CD14-positive monocyte (primary cell): Measurements from ENCODE around the gene MMD2. TPM values are rescaled to one million over a fixed set of nuclear protein-coding genes. Genes with fewer than 3 reads are reported as not detected.

ENCODE experiments used
- DNase-seq, 3 donors: peaks; one replicate each; pipeline ENCODE4 v3.0.0-alpha.2; 2011 to 2022
- H2AFZ ChIP-seq: 2 replicates; pipeline ENCODE4 v1.6.0; 2012; ENCODE audit warnings: mild to moderate bottlenecking, low read depth, low read length, inconsistent platforms; ENCODE audit not compliant: insufficient read depth, poor library complexity, severe bottlenecking
- H3K27ac ChIP-seq, 2 donors: 1 replicate in 1 of 2; 2 replicates in 1 of 2; pipeline ENCODE4 v1.5.1; 2012 to 2013; ENCODE audit warnings: low read length in 2 of 2, control low read depth in 1 of 2, inconsistent platforms in 1 of 2, low read depth in 1 of 2, mild to moderate bottlenecking in 1 of 2
- H3K27me3 ChIP-seq, 2 donors: one replicate each; pipeline versions ENCODE4 v1.6.0 to v1.6.1; 2011 to 2013; ENCODE audit warnings: low read length in 2 of 2; ENCODE audit not compliant: control insufficient read depth in 2 of 2, insufficient read depth in 2 of 2
- H3K36me3 ChIP-seq, 2 donors: replicated peaks in 1 of 2; 1 replicate in 1 of 2; 2 replicates in 1 of 2; pipeline versions ENCODE4 v1.5.1 to v1.6.1; 2012 to 2013; ENCODE audit warnings: low read length in 2 of 2, control low read depth in 1 of 2, inconsistent platforms in 1 of 2, mild to moderate bottlenecking in 1 of 2; ENCODE audit not compliant: insufficient read depth in 2 of 2, control insufficient read depth in 1 of 2
- H3K4me1 ChIP-seq, 2 donors: 1 replicate in 1 of 2; 2 replicates in 1 of 2; pipeline versions ENCODE4 v1.5.1 to v1.6.1; 2012 to 2013; ENCODE audit warnings: low read length in 2 of 2, control low read depth in 1 of 2, inconsistent platforms in 1 of 2, mild to moderate bottlenecking in 1 of 2, moderate library complexity in 1 of 2; ENCODE audit not compliant: insufficient read depth in 2 of 2, control insufficient read depth in 1 of 2
- H3K4me2 ChIP-seq: replicated peaks from 2 replicates; pipeline ENCODE3; 2012; ENCODE audit warnings: low read length, moderate library complexity, mild to moderate bottlenecking; ENCODE audit not compliant: poor library complexity, severe bottlenecking; ENCODE audit errors: extremely low read depth
- H3K4me3 ChIP-seq, 3 experiments: fragments of 200-600 bp in 1 of 3; sonication (generic) in 1 of 3; replicated peaks in 1 of 3; 1 replicate in 2 of 3; 2 replicates in 1 of 3; pipeline ENCODE4 v1.5.1; 2011 to 2013; ENCODE audit warnings: low read length in 3 of 3, mild to moderate bottlenecking in 3 of 3, control low read depth in 2 of 3, low read depth in 2 of 3, inconsistent platforms in 1 of 3, moderate library complexity in 1 of 3
- H3K79me2 ChIP-seq: 2 replicates; pipeline ENCODE4 v1.6.0; 2012; ENCODE audit warnings: mild to moderate bottlenecking, control low read depth, inconsistent platforms, low read length, moderate library complexity; ENCODE audit not compliant: insufficient read depth
- H3K9ac ChIP-seq: 2 replicates; pipeline ENCODE4 v1.6.0; 2017; ENCODE audit warnings: low read length, mild to moderate bottlenecking; ENCODE audit not compliant: insufficient read depth, poor library complexity, severe bottlenecking
- H3K9me3 ChIP-seq, 2 donors: replicated peaks in 1 of 2; 1 replicate in 1 of 2; 2 replicates in 1 of 2; pipeline versions ENCODE4 v1.5.1 to v1.6.1; 2012 to 2013; ENCODE audit warnings: low read length in 2 of 2, control low read depth in 1 of 2; ENCODE audit not compliant: control insufficient read depth in 1 of 2, insufficient read depth in 1 of 2
- H4K20me1 ChIP-seq: 2 replicates; pipeline ENCODE4 v1.6.0; 2012; ENCODE audit warnings: mild to moderate bottlenecking, low read length, control low read depth, moderate library complexity; ENCODE audit not compliant: insufficient read depth
- H3K27ac Mint-ChIP-seq, 7 donors: one replicate each; pipeline ENCODE4 v1.8.0; 2020; ENCODE audit warnings: mild to moderate bottlenecking in 7 of 7, mixed read lengths in 7 of 7, moderate library complexity in 6 of 7, inconsistent platforms in 2 of 7
- H3K27me3 Mint-ChIP-seq, 3 donors: one replicate each; pipeline ENCODE4 v1.8.0; 2021 to 2022; ENCODE audit warnings: low read depth in 3 of 3, mild to moderate bottlenecking in 3 of 3, mixed read lengths in 3 of 3, moderate library complexity in 3 of 3, inconsistent platforms in 1 of 3
- H3K36me3 Mint-ChIP-seq, 2 donors: one replicate each; pipeline ENCODE4 v1.8.0; 2020; ENCODE audit warnings: mixed read lengths in 2 of 2, inconsistent platforms in 1 of 2, mild to moderate bottlenecking in 1 of 2
- H3K4me1 Mint-ChIP-seq: one replicate; pipeline ENCODE4 v1.8.0; 2020; ENCODE audit warnings: mild to moderate bottlenecking, mixed read lengths
- H3K4me3 Mint-ChIP-seq, 2 donors: one replicate each; pipeline ENCODE4 v1.8.0; 2020; ENCODE audit warnings: mild to moderate bottlenecking in 2 of 2, mixed read lengths in 2 of 2, moderate library complexity in 1 of 2
- H3K9me3 Mint-ChIP-seq, 7 donors: one replicate each; pipeline ENCODE4 v1.8.0; 2020 to 2022; ENCODE audit warnings: mixed read lengths in 7 of 7, mild to moderate bottlenecking in 6 of 7, moderate library complexity in 6 of 7, inconsistent platforms in 2 of 7
- CTCF ChIP-seq: fragments of 200-600 bp; IDR thresholded peaks from one replicate; pipeline ENCODE4 v1.8.0; 2022; ENCODE audit warnings: antibody characterized with exemption, mild to moderate bottlenecking
- WGBS: methylation state at CpG from one replicate; pipeline ENCODE4 v1.1.5; 2013; ENCODE audit warnings: missing lambda C conversion rate; ENCODE audit not compliant: insufficient coverage; 5-methylcytosine and 5-hydroxymethylcytosine counted together
- intact Hi-C, 2 donors: fragments of 100-400 bp; cut with micrococcal nuclease; formaldehyde crosslinking; loops; one replicate each; pipeline versions ENCODE4 v1.15.0 to v1.15.1; 2023
- polyA plus RNA-seq, 3 donors: library from polyadenylated mRNA; depleted of rRNA in 1 of 3; unstranded in 2 of 3; stranded (reverse) in 1 of 3; fragments of 300-500 nt in 2 of 3; fragments of >200 nt in 1 of 3; fragmentation: Illumina TruSeq in 2 of 3; gene quantifications; 1 replicate in 2 of 3; 2 replicates in 1 of 3; pipeline ENCODE4 v1.2.3, GENCODE V29; 2012 to 2021

Gene MMD2
- polyA plus RNA-seq, 3 donors = not detected

- Histone ChIP-seq H4K20me1 (no peaks in the 10 kb centered on the region), H3K27me3 (no peaks in the 10 kb centered on the region), H3K9ac (no peak overlapping the region), H3K36me3 (no peaks in the 10 kb centered on the region), H3K4me1 (no peaks in the 10 kb centered on the region), H3K9me3 (no peaks in the 10 kb centered on the region), H3K27ac (no peak overlapping the region), H3K79me2 (no peaks in the 10 kb centered on the region), H3K4me2 (no peak overlapping the region), H3K4me3 (no peak overlapping the region), H2AFZ (no peak overlapping the region)
- intact Hi-C loops = no loop called here
- WGBS = 17% methylated on average over 1 of the region's 12 CpGs
- no peak for TF ChIP-seq CTCF
- Mint-ChIP-seq H3K36me3 (no peaks in the 10 kb centered on the region), H3K9me3 (peaks cover 0 to 2% (median 0%) of the 10 kb centered on the region in 7 donors), H3K27me3 (peaks cover 7 to 12% (median 9%) of the 10 kb centered on the region in 3 donors), H3K4me1 (no peaks in the 10 kb centered on the region), H3K4me3 (no peak overlapping the region), H3K27ac (no peak overlapping the region)
- no peak for DNase-seq
Measured at GRCh38 chr7:4931943-4932342, 27.0 kb downstream of the MMD2 start.

- H3K9me3 ChIP-seq = no peaks in the 10 kb centered on the region
- H2AFZ ChIP-seq = no peak overlapping the region
- no peaks in the 10 kb centered on the region for H3K4me1 ChIP-seq
- no peak overlapping the region for H3K9ac ChIP-seq
- peaks cover 10 to 12% (median 11%) of the 10 kb centered on the region in 3 donors for H3K27me3 Mint-ChIP-seq
- no peaks in the 10 kb centered on the region for H3K27me3 ChIP-seq
- no peak overlapping the region for H3K4me3 Mint-ChIP-seq
- H4K20me1 ChIP-seq = no peaks in the 10 kb centered on the region
- no peak for TF ChIP-seq CTCF
- no peak overlapping the region for H3K4me2 ChIP-seq
- no peak overlapping the region for H3K4me3 ChIP-seq
- no peak overlapping the region for H3K27ac Mint-ChIP-seq
- DNase-seq = no peak
- intact Hi-C loops = no loop called here
- H3K36me3 ChIP-seq = no peaks in the 10 kb centered on the region
- WGBS = 95% methylated on average over 8 of the region's 8 CpGs
- H3K4me1 Mint-ChIP-seq = no peaks in the 10 kb centered on the region
- no peak overlapping the region for H3K27ac ChIP-seq
- no peaks in the 10 kb centered on the region for H3K79me2 ChIP-seq
- peaks cover 0 to 4% (median 0%) of the 10 kb centered on the region in 7 donors for H3K9me3 Mint-ChIP-seq
- no peaks in the 10 kb centered on the region for H3K36me3 Mint-ChIP-seq
Measured at GRCh38 chr7:4929005-4929404, 30.0 kb downstream of the MMD2 start.
